ENCODE data around the gene BID.

GRCh38 chr22:17754233-17754925, 19.9 kb downstream of the BID start:
- TF ChIP-seq, protein P1, sequence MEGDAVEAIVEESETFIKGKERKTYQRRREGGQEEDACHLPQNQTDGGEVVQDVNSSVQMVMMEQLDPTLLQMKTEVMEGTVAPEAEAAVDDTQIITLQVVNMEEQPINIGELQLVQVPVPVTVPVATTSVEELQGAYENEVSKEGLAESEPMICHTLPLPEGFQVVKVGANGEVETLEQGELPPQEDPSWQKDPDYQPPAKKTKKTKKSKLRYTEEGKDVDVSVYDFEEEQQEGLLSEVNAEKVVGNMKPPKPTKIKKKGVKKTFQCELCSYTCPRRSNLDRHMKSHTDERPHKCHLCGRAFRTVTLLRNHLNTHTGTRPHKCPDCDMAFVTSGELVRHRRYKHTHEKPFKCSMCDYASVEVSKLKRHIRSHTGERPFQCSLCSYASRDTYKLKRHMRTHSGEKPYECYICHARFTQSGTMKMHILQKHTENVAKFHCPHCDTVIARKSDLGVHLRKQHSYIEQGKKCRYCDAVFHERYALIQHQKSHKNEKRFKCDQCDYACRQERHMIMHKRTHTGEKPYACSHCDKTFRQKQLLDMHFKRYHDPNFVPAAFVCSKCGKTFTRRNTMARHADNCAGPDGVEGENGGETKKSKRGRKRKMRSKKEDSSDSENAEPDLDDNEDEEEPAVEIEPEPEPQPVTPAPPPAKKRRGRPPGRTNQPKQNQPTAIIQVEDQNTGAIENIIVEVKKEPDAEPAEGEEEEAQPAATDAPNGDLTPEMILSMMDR (conservative IDR thresholded peaks at IDR 0.05), result peak; percentile 42
- TF ChIP-seq EZH2 (IDR thresholded peaks at IDR 0.05; ENCODE audit: low read depth), result no peak

Data from PC-9 (cell line).